HepG2 (cell line): Measurements from ENCODE around the gene GFRA4. TPM values are rescaled to one million over a fixed set of nuclear protein-coding genes. Genes with fewer than 3 reads are reported as not detected.
A peak's percentile ranks its signal among the peaks of the same experiment; 100 is the strongest.

ENCODE experiments used
- ASH2L ChIP-seq: fragments of 300-600, 200-600 bp; sonication (generic); IDR thresholded peaks from 2 replicates; pipeline ENCODE4 v1.7.0; 2017; ENCODE audit warnings: low read depth, mild to moderate bottlenecking, moderate library complexity, mixed read lengths, low read length; ENCODE audit not compliant: insufficient read length
- DNMT3B ChIP-seq: conservative IDR thresholded peaks from 2 replicates; pipeline ENCODE4 v1.6.1; 2016; ENCODE audit warnings: missing biosample characterization, control low read depth
- JUNB ChIP-seq: sonication (generic); formaldehyde crosslinking; IDR thresholded peaks from 2 replicates; pipeline ENCODE4 v1.8.0; 2022; ENCODE audit warnings: missing genetic modification reagents, mild to moderate bottlenecking, borderline replicate concordance
- LCORL ChIP-seq, 2 experiments: fragments of 450-650 bp in 1 of 2; sonication (generic) in 1 of 2; formaldehyde crosslinking in 1 of 2; IDR thresholded peaks; 2 replicates each; pipeline versions ENCODE4 v1.5.0 to v1.6.1; 2017 to 2020; ENCODE audit warnings: antibody characterized with exemption in 1 of 2, missing genetic modification reagents in 1 of 2
- MAF1 ChIP-seq: sonication (generic); formaldehyde crosslinking; IDR thresholded peaks from 2 replicates; pipeline ENCODE4 v1.5.0; 2020; ENCODE audit warnings: missing genetic modification reagents, borderline replicate concordance
- MTF2 ChIP-seq: sonication (generic); formaldehyde crosslinking; IDR thresholded peaks from 2 replicates; pipeline ENCODE4 v1.5.0; 2020; ENCODE audit warnings: missing genetic modification reagents, borderline replicate concordance
- NFYC ChIP-seq: IDR thresholded peaks from 2 replicates; pipeline ENCODE4 v1.6.1; 2016; ENCODE audit warnings: missing genetic modification reagents, missing compliant biosample characterization
- NR2F6 ChIP-seq, 2 experiments: IDR thresholded peaks; 2 replicates each; pipeline ENCODE4 v1.6.1; 2016; ENCODE audit warnings: antibody characterized with exemption in 1 of 2, mild to moderate bottlenecking in 1 of 2
- PREB ChIP-seq: sonication (generic); formaldehyde crosslinking; IDR thresholded peaks from 2 replicates; pipeline ENCODE4 v1.4.0; 2020; ENCODE audit warnings: missing genetic modification reagents
- STAT6 ChIP-seq: sonication (generic); formaldehyde crosslinking; IDR thresholded peaks from 2 replicates; pipeline ENCODE4 v1.4.0; 2020; ENCODE audit warnings: missing genetic modification reagents, mild to moderate bottlenecking, borderline replicate concordance
- TBX3 ChIP-seq: fragments of 450-650 bp; IDR thresholded peaks from 2 replicates; pipeline ENCODE4 v1.6.1; 2017; ENCODE audit warnings: antibody characterized with exemption, mild to moderate bottlenecking, inconsistent platforms, borderline replicate concordance
- ZNF446 ChIP-seq: sonication (generic); formaldehyde crosslinking; IDR thresholded peaks from 2 replicates; pipeline ENCODE4 v1.5.0; 2020; ENCODE audit warnings: mild to moderate bottlenecking, missing genetic modification reagents
- ZNF589 ChIP-seq: sonication (generic); formaldehyde crosslinking; conservative IDR thresholded peaks from 2 replicates; pipeline ENCODE4 v1.8.0; 2022; ENCODE audit warnings: mild to moderate bottlenecking, moderate library complexity, missing genetic modification reagents
- ZSCAN30 ChIP-seq: sonication (generic); formaldehyde crosslinking; IDR thresholded peaks from 2 replicates; pipeline ENCODE4 v1.5.0; 2020; ENCODE audit warnings: mild to moderate bottlenecking, missing genetic modification reagents
- polyA plus RNA-seq, 8 experiments: library from polyadenylated mRNA; depleted of rRNA in 3 of 8; stranded (reverse) in 7 of 8; unstranded in 1 of 8; fragments of >200 nt; fragmentation: Illumina TruSeq in 4 of 8; extraction: Trizol in 4 of 8; gene quantifications; 2 replicates each; pipeline versions ENCODE4 v1.2.1 to v1.2.3, GENCODE V29; 2011 to 2016; ENCODE audit warnings: low read depth in 4 of 8, missing spikeins in 1 of 8, mixed read lengths in 1 of 8; ENCODE audit not compliant: insufficient read depth in 1 of 8
- total RNA-seq, 5 experiments: library from RNA; depleted of rRNA; stranded (reverse); fragments of >200 nt; fragmentation: Illumina TruSeq; extraction: Trizol; gene quantifications; 2 replicates each; pipeline ENCODE4 v1.2.3, GENCODE V29; 2016; ENCODE audit warnings: low read depth in 1 of 5
- TF ChIP-seq, protein P1 (sequence below): sonication (generic); formaldehyde crosslinking; IDR thresholded peaks from 2 replicates; pipeline ENCODE4 v1.4.0; 2020; ENCODE audit warnings: missing genetic modification reagents
- TF ChIP-seq, protein P2 (sequence below): sonication (generic); formaldehyde crosslinking; IDR thresholded peaks from 2 replicates; pipeline ENCODE4 v1.8.1; 2023; ENCODE audit warnings: mild to moderate bottlenecking, moderate library complexity, missing genetic modification reagents
- TF ChIP-seq, protein P3 (sequence below): sonication (generic); formaldehyde crosslinking; IDR thresholded peaks from 2 replicates; pipeline ENCODE4 v1.5.0; 2020; ENCODE audit warnings: mild to moderate bottlenecking, missing genetic modification reagents

Gene GFRA4
- total and polyA plus RNA-seq, 2 of the 13 experiments (the other 11 are each of a cell fraction or from before 2014, with no cell fraction given) = not detected

DNA sequence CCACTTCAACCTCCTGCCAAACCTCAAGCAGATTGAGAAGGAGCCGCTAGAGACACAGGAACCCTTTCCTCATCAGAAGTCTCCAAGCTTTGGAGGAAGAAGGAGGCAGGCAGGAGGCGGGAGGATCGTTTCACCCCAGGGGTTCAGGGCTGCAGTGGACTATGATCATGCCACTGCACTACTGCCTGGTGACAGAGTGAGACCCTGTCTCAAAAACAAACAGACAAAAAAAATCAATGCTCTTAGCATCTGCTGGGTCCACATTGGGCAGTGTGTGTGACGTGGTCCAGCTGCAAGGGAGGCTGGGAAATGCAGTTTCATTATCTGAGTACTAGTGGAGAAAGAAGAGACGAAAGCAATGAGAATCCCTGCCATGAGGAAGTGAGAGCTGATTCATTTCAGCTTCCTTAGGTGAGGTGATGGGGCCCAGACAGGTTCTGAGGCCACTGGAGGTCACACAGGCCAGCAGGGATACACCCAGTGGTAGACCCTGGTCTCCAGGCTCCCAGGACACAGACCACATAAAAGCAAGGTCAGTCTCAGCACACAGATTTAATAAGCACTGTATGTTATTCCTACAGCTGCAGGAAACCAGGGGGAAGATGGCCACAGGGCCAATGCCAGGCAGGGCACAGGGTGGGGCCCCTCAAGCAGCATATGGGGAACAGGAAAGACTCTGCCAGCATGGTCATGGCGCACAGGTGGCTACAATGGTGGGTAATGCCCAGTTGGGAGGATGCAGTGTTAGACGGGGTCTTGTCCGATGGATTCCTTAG is 4.3 kb downstream of the GFRA4 start (continued):
- TF ChIP-seq STAT6 (CRISPR knock-in tag) (peak; percentile 50; the same call in 1 of the 2 replicates), JUNB (CRISPR knock-in tag) (no peak), NFYC (CRISPR knock-in tag) (peak; percentile 81), MAF1 (CRISPR knock-in tag) (no peak), ZNF589 (CRISPR knock-in tag) (no peak; the same call in 1 of the 2 replicates), MTF2 (CRISPR knock-in tag) (no peak; the same call in 1 of the 2 replicates), DNMT3B (CRISPR knock-in tag) (no peak), NR2F6 (IDR thresholded peaks at IDR 0.05) (peak; percentile 47; the same call in 1 of the 2 replicates), NR2F6 (CRISPR knock-in tag; IDR thresholded peaks at IDR 0.05) (peak; percentile 35; the same call in 1 of the 2 replicates), ZNF446 (CRISPR knock-in tag) (no peak), LCORL (IDR thresholded peaks at IDR 0.05) (no peak), LCORL (CRISPR knock-in tag; IDR thresholded peaks at IDR 0.05) (peak; percentile 90), TBX3 (no peak), ASH2L (no peak), ZSCAN30 (no peak), PREB (no peak)
- TF ChIP-seq, protein P1, sequence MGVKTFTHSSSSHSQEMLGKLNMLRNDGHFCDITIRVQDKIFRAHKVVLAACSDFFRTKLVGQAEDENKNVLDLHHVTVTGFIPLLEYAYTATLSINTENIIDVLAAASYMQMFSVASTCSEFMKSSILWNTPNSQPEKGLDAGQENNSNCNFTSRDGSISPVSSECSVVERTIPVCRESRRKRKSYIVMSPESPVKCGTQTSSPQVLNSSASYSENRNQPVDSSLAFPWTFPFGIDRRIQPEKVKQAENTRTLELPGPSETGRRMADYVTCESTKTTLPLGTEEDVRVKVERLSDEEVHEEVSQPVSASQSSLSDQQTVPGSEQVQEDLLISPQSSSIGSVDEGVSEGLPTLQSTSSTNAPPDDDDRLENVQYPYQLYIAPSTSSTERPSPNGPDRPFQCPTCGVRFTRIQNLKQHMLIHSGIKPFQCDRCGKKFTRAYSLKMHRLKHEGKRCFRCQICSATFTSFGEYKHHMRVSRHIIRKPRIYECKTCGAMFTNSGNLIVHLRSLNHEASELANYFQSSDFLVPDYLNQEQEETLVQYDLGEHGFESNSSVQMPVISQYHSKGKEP = no peak
- TF ChIP-seq, protein P2, sequence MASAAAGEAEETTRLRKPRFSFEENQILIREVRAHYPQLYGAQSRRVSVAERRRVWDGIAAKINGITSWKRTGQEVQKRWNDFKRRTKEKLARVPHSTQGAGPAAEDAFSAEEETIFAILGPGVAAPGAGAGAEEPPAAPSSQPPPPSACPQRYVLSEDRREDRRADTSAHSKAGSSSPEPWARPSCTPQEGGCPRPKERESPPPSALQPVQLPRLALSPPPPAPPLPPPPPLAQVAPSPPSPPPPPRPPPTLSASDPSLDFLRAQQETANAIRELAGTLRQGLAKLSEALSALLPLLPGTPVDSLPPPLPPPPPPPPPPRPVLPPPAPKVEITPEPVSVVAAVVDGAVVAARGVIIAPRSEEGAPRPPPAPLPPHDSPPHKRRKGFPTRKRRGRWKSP (CRISPR knock-in tag) = no peak
- TF ChIP-seq, protein P3, sequence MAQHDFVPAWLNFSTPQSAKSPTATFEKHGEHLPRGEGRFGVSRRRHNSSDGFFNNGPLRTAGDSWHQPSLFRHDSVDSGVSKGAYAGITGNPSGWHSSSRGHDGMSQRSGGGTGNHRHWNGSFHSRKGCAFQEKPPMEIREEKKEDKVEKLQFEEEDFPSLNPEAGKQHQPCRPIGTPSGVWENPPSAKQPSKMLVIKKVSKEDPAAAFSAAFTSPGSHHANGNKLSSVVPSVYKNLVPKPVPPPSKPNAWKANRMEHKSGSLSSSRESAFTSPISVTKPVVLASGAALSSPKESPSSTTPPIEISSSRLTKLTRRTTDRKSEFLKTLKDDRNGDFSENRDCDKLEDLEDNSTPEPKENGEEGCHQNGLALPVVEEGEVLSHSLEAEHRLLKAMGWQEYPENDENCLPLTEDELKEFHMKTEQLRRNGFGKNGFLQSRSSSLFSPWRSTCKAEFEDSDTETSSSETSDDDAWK = no peak
